PC-3 (cell line): ENCODE measurements around the gene RPL27. TPM values are rescaled to one million over a fixed set of nuclear protein-coding genes. Genes with fewer than 3 reads are reported as not detected.

Experiments used
- ATAC-seq: fragments of 200-7000 bp; cut with Tn5 transposase; 2 replicates; pipeline ENCODE4 v1.9.1; 2020; ENCODE audit warnings: mild to moderate bottlenecking, moderate library complexity
- BruUV-seq: library from RNA; stranded (reverse); fragments of 400-500 nt; replicated peaks from 2 replicates; lab custom pipeline; 2021; lab: Mats Ljungman, UMichigan
- CTCF ChIA-PET: fragments of 300-600 bp; sonication (Branson Sonifier 250); formaldehyde crosslinking; loops from one replicate; lab custom pipeline; 2022; ENCODE audit warnings: antibody characterized with exemption; lab: Charles Lee
- POLR2A ChIA-PET: fragments of 300-600 bp; sonication (Branson Sonifier 250); formaldehyde crosslinking; loops from one replicate; lab custom pipeline; 2022; ENCODE audit warnings: antibody characterized with exemption; ENCODE audit not compliant: unreplicated experiment; lab: Charles Lee
- DNase-seq: peaks from one replicate; pipeline ENCODE4 v3.0.0-alpha.2; 2015
- H2AFZ ChIP-seq: fragments of 300-600 bp; sonication (generic); 2 replicates; pipeline ENCODE4 v1.6.0; 2016; ENCODE audit warnings: antibody characterized with exemption, low read length
- H3F3A ChIP-seq: fragments of 300-600 bp; sonication (generic); one replicate; pipeline ENCODE4 v1.6.0; 2017; ENCODE audit warnings: antibody characterized with exemption, low read length, control low read depth, mild to moderate bottlenecking; ENCODE audit not compliant: unreplicated experiment
- H3K27ac ChIP-seq: fragments of 300-600 bp; sonication (generic); 2 replicates; pipeline ENCODE4 v1.5.1; 2016; ENCODE audit warnings: mild to moderate bottlenecking, low read length
- H3K27me3 ChIP-seq: fragments of 300-600 bp; sonication (generic); 2 replicates; pipeline ENCODE4 v1.6.1; 2016; ENCODE audit warnings: low read length, mixed read lengths
- H3K36me3 ChIP-seq: fragments of 300-600 bp; sonication (generic); 2 replicates; pipeline ENCODE4 v1.6.1; 2016; ENCODE audit warnings: low read depth, mixed run types, low read length, mixed read lengths
- H3K4me1 ChIP-seq: fragments of 300-600 bp; sonication (generic); 2 replicates; pipeline ENCODE4 v1.5.1; 2016; ENCODE audit warnings: low read length; ENCODE audit not compliant: insufficient read depth
- H3K4me2 ChIP-seq: fragments of 300-600 bp; sonication (generic); 2 replicates; pipeline ENCODE4 v1.6.0; 2016; ENCODE audit warnings: low read length
- H3K4me3 ChIP-seq: fragments of 300-600 bp; sonication (generic); 2 replicates; pipeline ENCODE4 v1.5.1; 2016; ENCODE audit warnings: mild to moderate bottlenecking, low read length, mixed read lengths
- H3K79me2 ChIP-seq: fragments of 300-600 bp; sonication (generic); 2 replicates; pipeline ENCODE4 v1.6.1; 2017; ENCODE audit warnings: low read length, mixed read lengths
- H3K9ac ChIP-seq: fragments of 300-600 bp; sonication (generic); 2 replicates; pipeline ENCODE4 v1.6.0; 2016; ENCODE audit warnings: mild to moderate bottlenecking, low read length
- H3K9me2 ChIP-seq: fragments of 300-600 bp; sonication (generic); replicated peaks from 2 replicates; pipeline ENCODE4 v1.6.1; 2016; ENCODE audit warnings: mixed run types, low read length, mixed read lengths
- H3K9me3 ChIP-seq: fragments of 300-600 bp; sonication (generic); 2 replicates; pipeline ENCODE4 v1.6.1; 2016; ENCODE audit warnings: low read length, mixed read lengths
- H4K20me1 ChIP-seq: fragments of 300-600 bp; sonication (generic); 2 replicates; pipeline ENCODE4 v1.6.1; 2016; ENCODE audit warnings: low read length, mixed read lengths
- EZH2 ChIP-seq: fragments of 300-600 bp; sonication (generic); IDR thresholded peaks from one replicate; pipeline ENCODE4 v1.6.1; 2017; ENCODE audit warnings: antibody characterized with exemption, mild to moderate bottlenecking, low read length; ENCODE audit not compliant: unreplicated experiment
- EZH2phosphoT487 ChIP-seq: fragments of 300-600 bp; sonication (generic); IDR thresholded peaks from 2 replicates; pipeline ENCODE4 v1.6.1; 2018; ENCODE audit warnings: mild to moderate bottlenecking, antibody characterized with exemption, low read length, borderline replicate concordance
- intact Hi-C: fragments of 100-400 bp; cut with micrococcal nuclease; formaldehyde crosslinking; loops from 2 replicates; pipeline ENCODE4 v1.9.0; 2023
- total RNA-seq: library from RNA; depleted of rRNA; stranded (reverse); fragments of >200 nt; gene quantifications from 2 replicates; pipeline ENCODE4 v1.2.3, GENCODE V29; 2014
- TF ChIP-seq, protein P1 (sequence below): fragments of 300-600 bp; sonication (generic); conservative IDR thresholded peaks from 2 replicates; pipeline ENCODE4 v1.5.1; 2017; ENCODE audit warnings: antibody characterized with exemption, low read depth, mild to moderate bottlenecking, low read length

RPL27 gene
- total RNA-seq, 1 experiment from 2014 or later: 784 TPM

GRCh38 chr17:43025290-43025657 lies 27.1 kb downstream of the RPL27 start:
- Histone ChIP-seq H3K9me2 (no peaks in the 10 kb centered on the region), H3K4me2 (no peak overlapping the region), H3K27ac (no peak overlapping the region), H3K4me1 (peaks cover 5% of the 10 kb centered on the region), H2AFZ (no peak overlapping the region), H3K27me3 (no peaks in the 10 kb centered on the region), H3K79me2 (peaks cover 8% of the 10 kb centered on the region; the same call in 1 of the 2 replicates), H3K9me3 (no peaks in the 10 kb centered on the region), H4K20me1 (no peaks in the 10 kb centered on the region), H3F3A (no peaks in the 10 kb centered on the region), H3K9ac (no peak overlapping the region), H3K36me3 (no peaks in the 10 kb centered on the region), H3K4me3 (no peak overlapping the region)
- TF ChIP-seq EZH2phosphoT487 (no peak), EZH2 (no peak)
- TF ChIP-seq, protein P1, sequence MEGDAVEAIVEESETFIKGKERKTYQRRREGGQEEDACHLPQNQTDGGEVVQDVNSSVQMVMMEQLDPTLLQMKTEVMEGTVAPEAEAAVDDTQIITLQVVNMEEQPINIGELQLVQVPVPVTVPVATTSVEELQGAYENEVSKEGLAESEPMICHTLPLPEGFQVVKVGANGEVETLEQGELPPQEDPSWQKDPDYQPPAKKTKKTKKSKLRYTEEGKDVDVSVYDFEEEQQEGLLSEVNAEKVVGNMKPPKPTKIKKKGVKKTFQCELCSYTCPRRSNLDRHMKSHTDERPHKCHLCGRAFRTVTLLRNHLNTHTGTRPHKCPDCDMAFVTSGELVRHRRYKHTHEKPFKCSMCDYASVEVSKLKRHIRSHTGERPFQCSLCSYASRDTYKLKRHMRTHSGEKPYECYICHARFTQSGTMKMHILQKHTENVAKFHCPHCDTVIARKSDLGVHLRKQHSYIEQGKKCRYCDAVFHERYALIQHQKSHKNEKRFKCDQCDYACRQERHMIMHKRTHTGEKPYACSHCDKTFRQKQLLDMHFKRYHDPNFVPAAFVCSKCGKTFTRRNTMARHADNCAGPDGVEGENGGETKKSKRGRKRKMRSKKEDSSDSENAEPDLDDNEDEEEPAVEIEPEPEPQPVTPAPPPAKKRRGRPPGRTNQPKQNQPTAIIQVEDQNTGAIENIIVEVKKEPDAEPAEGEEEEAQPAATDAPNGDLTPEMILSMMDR: no peak
- ChIA-PET CTCF (interaction anchor here (1.4 kb wide), 1 partner anchor 104 kb away, joined by 5 read pairs; no protein-coding TSS in a partner anchor), POLR2A (no interaction called here)
- no TSS peak for BruUV-seq
- intact Hi-C loops: loop anchor here (2.0 kb wide), 1 partner anchor 146 kb away; the partner anchor contains the start of gene NBR1
- no peak for DNase-seq
- no peak for ATAC-seq

DNA sequence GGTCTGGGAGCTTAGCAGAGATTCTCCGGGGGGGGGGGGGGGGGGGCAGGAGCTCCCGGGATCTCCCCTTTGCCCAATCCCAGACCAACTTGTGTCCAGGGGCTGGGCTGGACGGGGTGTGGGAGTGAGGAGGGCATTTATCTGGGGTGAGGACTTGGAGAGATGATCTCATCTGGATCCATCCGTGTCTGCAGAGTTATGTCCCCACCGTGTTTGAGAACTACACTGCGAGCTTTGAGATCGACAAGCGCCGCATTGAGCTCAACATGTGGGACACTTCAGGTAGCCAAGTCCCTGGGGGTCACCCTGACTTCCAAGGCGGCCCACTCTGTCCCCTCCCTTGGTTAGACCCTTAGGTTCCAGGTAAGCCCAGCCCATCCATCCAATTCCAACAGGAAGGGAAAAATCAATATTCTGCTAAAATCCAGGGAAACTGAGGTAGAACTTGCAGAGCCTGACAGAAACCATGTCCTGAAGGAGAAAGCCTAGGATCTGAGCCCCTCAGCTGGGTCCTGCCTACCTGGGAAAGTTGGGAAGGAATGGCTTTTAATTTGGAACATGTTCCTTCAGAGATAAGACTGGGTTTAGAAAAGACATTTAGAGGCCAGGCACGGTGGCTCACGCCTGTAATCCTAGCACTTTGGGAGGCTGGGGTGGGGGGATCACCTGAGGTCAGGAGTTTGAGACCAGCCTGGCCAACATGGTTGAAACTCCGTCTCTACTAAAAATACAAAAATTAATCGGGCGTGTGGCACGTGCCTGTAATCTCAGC lies 27.7 kb downstream of the RPL27 start:
- Histone ChIP-seq H3K27ac (no peak overlapping the region), H3K9me3 (no peaks in the 10 kb centered on the region), H3K9ac (no peak overlapping the region), H3K27me3 (no peaks in the 10 kb centered on the region), H4K20me1 (no peaks in the 10 kb centered on the region), H3F3A (no peaks in the 10 kb centered on the region), H3K4me1 (peaks cover 3% of the 10 kb centered on the region), H2AFZ (no peak overlapping the region), H3K4me3 (no peak overlapping the region), H3K4me2 (no peak overlapping the region), H3K79me2 (peaks cover 4% of the 10 kb centered on the region; the same call in 1 of the 2 replicates), H3K9me2 (no peaks in the 10 kb centered on the region), H3K36me3 (no peaks in the 10 kb centered on the region)
- ATAC-seq (no peak), DNase-seq (no peak)
- POLR2A ChIA-PET: no interaction called here
- no TSS peak for BruUV-seq
- TF ChIP-seq EZH2phosphoT487 (no peak), EZH2 (no peak)
- TF ChIP-seq, protein P1: no peak
- CTCF ChIA-PET: no interaction called here
- intact Hi-C loops: loop anchor here (2.0 kb wide), 1 partner anchor 145 kb away; the partner anchor contains the start of gene NBR1

DNA sequence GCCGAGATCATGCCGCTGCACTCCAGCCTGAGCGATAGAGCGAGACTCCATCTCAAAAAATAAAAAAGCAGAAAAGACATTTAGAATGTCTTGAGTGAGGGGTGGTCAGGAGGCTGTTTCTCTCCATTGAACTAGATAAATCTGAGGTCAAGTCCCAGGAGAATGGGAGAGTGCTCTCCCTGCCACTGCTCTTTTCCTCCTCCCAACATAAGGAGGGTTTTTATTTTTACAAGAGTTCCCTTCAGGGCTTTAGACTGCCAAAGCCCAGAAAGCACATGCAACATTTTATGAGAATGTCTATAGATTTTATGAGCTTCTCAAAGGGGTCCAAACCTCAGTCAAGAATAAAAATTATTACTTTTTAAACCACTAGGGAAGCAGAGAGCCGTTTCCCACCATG lies 28.4 kb downstream of the RPL27 start:
- TF ChIP-seq, protein P1: no peak
- no peak for TF ChIP-seq EZH2
- TF ChIP-seq EZH2phosphoT487: no peak
- Histone ChIP-seq H3K9ac (no peak overlapping the region), H3K9me3 (no peaks in the 10 kb centered on the region), H4K20me1 (no peaks in the 10 kb centered on the region), H2AFZ (no peak overlapping the region), H3K4me1 (no peaks in the 10 kb centered on the region), H3F3A (no peaks in the 10 kb centered on the region), H3K27ac (no peak overlapping the region), H3K4me3 (no peak overlapping the region), H3K36me3 (no peaks in the 10 kb centered on the region), H3K9me2 (no peaks in the 10 kb centered on the region), H3K4me2 (no peak overlapping the region), H3K79me2 (no peaks in the 10 kb centered on the region), H3K27me3 (no peaks in the 10 kb centered on the region)
- ChIA-PET CTCF (no interaction called here), POLR2A (no interaction called here)
- intact Hi-C loops: no loop called here
- no peak for DNase-seq
- ATAC-seq: no peak
- no TSS peak for BruUV-seq
